ENCODE measurements around the gene RHOA.

RHOA gene

GRCh38 chr3:49411968-49412631, at the start of gene RHOA, which contains the start of gene TCTA:
Gene RHOA, minus strand, starts transcription at chr3:49411976. Its CDS starts 36,387 bp downstream, at chr3:49375589.
Gene TCTA, plus strand, starts transcription at chr3:49412423. Its CDS starts 4 bp downstream, at chr3:49412427.
- peak; percentile 100 for DNase-seq (ENCODE audit: low spot score)

DNA sequence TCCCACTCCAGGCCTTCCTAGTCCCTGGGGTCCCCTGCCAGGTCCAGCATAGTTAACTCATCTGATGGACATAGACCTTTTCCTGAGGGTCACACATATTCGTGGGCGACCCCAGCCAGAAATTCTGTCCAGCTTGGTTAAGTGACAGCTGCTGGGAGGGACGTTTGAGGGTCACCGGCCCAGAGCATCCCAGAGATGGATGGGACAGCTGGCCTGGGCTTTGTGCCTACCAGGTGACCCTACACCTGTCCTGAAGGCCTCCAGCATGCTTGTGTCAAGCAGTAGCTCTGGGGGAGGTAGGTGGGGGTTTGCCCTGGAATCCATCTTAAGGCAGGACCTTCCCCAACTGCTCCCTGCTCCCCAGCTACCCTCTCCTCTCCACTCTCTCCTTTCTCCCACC, 49.2 kb upstream of the RHOA start:
- DNase-seq (ENCODE audit: low spot score): no peak

DNA sequence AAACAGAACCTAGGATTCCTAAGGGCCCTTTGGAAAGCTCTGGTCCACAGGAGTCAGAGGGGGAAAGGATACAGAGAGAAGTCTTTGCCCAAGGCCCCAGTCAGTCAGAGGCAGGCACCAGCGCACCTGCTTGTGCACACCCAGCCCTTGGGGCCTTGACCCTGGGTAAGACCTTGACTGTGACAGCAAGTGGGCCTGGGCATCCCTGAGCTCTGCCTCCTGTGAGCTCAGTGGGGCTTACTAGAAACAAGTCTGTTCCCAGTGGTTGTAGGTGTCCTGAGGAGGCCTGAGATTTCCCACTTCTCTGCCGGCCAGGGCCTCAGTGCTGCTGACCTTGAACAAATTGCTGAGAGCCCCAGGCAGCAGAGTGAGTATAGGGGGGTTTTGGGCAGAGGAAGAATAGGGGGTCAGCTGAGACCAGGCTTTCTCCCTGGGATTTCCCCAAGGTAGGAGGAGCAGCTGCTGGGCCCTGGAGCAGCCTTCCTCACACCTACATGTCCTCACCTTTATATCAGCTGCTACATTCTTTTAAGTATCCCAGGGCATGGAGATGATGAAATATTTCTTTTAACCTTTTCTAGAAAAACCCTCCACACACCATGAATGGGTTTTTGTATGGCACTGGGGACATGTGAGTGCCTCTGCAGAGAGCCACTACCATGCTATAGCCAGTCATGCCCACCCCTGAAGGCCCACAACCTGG, 48.6 kb upstream of the RHOA start:
- no peak for DNase-seq (ENCODE audit: low spot score)

- DNase-seq (ENCODE audit: low spot score): peak; percentile 35
Observed at GRCh38 chr3:49456466-49456865, 44.7 kb upstream of the RHOA start.

GRCh38 chr3:49454898-49455681, 43.3 kb upstream of the RHOA start:
- DNase-seq (ENCODE audit: low spot score): no peak

GRCh38 chr3:49454458-49454857, 42.7 kb upstream of the RHOA start:
- peak; percentile 48 for DNase-seq (ENCODE audit: low spot score)

GRCh38 chr3:49453621-49454020, 41.8 kb upstream of the RHOA start:
- DNase-seq (ENCODE audit: low spot score): no peak

- no peak for DNase-seq (ENCODE audit: low spot score)
Observed at GRCh38 chr3:49445391-49445790, 33.6 kb upstream of the RHOA start.

- DNase-seq (ENCODE audit: low spot score): no peak
Observed at GRCh38 chr3:49434731-49435130, 23.0 kb upstream of the RHOA start.

DNA sequence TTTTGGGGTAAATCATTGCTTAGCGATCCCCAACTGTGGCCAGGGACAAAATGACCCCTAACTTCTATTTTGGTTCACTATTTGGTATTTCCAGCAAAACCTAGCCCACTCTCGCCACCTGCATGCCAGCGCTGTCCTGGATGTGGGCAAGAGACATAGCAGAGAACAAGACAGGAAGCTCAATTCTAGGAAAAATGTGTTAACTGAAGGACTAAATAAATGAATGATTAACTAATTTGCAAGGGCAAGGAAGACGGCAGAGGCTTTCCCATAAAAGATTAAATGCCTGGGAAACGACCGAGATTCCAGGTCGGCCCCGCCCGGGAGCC, 16.9 kb upstream of the RHOA start:
- DNase-seq (ENCODE audit: low spot score): peak; percentile 87

- DNase-seq (ENCODE audit: low spot score): no peak
Observed at GRCh38 chr3:49427586-49427985, 15.8 kb upstream of the RHOA start.

GRCh38 chr3:49424816-49425215, 13.0 kb upstream of the RHOA start:
- DNase-seq (ENCODE audit: low spot score): no peak

DNA sequence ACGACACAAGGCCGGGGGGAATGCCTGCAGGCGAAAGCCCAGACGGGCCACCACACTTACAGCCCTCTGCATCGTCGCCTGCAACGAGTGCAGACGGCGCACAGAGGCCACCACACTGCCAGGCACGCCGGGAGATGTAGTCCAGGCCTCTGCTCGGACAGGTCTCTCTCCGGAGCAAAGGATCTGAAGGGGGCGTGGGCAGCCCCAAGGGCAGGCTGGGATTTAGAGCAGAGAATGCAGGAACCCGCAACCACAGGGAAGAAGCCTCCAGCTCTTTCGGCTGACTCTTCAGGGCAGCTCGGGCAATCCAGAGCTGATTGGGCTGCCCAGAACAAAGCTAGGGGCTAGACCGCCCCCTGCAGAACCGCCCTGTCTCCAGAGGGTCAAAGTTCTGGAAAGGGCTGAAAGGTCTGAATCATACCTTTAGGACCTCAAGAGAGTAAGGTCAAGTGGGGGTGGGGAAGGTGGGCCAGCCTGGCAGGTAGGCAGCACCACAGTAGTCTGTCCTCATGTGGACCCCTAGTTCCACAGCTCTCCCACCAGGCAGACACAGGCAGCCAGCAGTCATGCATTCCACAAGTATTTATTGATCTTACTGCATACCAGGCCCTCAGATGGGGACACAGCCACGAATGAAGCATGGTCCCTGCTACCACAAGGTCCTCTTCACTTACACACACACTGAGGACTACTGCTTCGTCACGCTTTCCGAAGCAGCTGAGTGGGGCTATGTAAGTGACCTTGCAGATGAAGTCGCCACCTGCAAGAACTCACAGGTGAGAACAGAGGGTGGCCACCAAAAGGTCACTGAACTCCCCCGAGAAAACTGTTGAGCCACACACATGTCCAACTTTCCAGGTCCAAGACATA, 10.8 kb upstream of the RHOA start, which contains the start of gene AMT:
Gene AMT (minus strand): TSS at position 95 of the 870 bp plus-strand sequence. CDS start 23 bp downstream, at position 72.
- DNase-seq (ENCODE audit: low spot score): peak; percentile 52

- no peak for DNase-seq (ENCODE audit: low spot score)
Observed at GRCh38 chr3:49421890-49422378, 10.2 kb upstream of the RHOA start.

GRCh38 chr3:49417516-49418120, 5.8 kb upstream of the RHOA start:
- DNase-seq (ENCODE audit: low spot score): peak; percentile 16

- peak; percentile 21 for DNase-seq (ENCODE audit: low spot score)
Observed at GRCh38 chr3:49416867-49417266, 5.1 kb upstream of the RHOA start.

DNA sequence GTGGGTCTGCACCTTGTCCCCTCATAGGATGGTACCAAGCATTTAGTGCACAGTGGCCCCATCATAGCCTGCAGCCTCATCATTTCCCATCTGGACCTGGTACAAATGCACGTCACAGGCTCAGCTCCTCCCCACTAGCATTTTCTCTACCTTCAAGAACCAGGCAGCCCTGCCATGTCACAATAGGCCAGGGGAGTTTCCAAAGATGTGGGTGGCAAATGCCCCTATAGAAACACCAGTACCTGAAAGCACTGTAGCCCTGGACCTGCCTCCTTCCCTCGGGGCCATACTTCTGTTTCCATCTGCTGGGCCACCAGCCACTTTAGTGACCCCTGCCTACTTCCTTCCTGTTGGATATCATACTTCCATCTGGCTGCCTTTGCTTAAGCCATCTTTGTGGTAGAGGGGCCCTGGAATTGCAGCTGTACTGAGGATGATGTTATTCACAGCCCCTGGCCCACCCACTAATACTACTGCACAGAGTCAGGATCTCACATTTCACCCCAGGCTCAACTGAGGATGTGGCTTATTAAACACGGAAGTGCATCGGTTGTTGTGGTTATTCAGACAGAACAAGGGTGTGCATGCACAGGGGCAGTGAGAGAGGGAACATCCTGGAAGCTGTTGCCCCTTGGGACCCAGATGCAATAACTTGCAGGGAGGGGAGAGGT, 4.3 kb upstream of the RHOA start:
- DNase-seq (ENCODE audit: low spot score): peak; percentile 28

GRCh38 chr3:49414753-49415152, 3.0 kb upstream of the RHOA start:
- DNase-seq (ENCODE audit: low spot score): no peak

GRCh38 chr3:49413338-49413734, 1.6 kb upstream of the RHOA start:
- DNase-seq (ENCODE audit: low spot score): no peak

GRCh38 chr3:49412632-49413337, 1.0 kb upstream of the RHOA start:
- no peak for DNase-seq (ENCODE audit: low spot score)
